Cortex of kidney (tissue), 1 donor: ENCODE measurements around the gene TNFRSF1A.

Experiments
- DNase-seq: peaks from one replicate; lab custom pipeline; 2025; lab: John Stamatoyannopoulos, UW

The TNFRSF1A gene

DNA sequence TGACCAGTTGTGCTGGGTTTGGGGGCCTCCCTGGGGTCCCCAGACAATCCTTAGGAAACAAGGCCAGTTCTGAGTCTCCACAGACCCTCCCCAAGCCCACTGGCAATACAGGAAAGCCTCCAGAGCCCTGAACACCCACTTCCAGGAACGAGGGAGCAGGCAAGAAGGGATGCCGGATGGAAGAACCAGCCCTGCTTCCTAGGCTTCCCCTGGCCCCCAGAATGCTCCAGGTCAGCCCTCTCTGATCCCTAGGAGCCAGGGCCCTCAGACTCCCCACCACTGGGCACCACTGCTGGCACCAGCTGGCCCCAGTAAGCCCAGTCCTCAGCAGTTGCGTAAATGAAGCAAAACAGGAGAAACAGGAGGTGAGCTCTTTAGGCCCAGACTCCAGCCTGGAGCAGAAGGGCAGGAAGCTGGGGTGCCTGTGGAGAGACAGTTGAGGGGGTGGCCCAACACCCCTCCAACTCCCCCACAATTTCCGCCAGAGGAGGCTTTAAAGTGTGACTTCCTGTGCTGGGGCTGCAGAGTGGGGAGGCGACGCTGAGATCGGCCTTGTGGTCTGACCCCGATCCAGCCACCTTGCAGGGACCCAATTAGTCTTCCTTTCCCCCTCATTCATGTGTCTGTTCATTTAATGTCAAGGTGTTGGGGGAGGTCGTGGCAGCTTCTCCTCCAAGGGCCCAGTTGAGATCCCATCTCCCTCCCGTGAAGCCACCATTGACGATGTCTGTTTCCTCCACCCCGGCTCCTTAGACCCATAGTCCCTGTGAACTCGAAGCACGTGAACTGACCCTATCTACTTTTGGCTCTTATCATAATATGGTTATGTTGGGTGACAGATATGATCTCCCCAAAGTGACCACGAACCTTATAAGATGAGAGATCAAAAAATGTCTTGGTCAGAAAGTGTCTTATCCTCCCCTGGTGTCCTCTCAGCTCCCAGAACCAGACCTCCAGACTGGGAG is 4.7 kb downstream of the TNFRSF1A start:
- no peak for DNase-seq

- DNase-seq: peak; percentile 57
These were observed 5.6 kb downstream of the TNFRSF1A start for GRCh38 chr12:6336079-6336888.

DNA sequence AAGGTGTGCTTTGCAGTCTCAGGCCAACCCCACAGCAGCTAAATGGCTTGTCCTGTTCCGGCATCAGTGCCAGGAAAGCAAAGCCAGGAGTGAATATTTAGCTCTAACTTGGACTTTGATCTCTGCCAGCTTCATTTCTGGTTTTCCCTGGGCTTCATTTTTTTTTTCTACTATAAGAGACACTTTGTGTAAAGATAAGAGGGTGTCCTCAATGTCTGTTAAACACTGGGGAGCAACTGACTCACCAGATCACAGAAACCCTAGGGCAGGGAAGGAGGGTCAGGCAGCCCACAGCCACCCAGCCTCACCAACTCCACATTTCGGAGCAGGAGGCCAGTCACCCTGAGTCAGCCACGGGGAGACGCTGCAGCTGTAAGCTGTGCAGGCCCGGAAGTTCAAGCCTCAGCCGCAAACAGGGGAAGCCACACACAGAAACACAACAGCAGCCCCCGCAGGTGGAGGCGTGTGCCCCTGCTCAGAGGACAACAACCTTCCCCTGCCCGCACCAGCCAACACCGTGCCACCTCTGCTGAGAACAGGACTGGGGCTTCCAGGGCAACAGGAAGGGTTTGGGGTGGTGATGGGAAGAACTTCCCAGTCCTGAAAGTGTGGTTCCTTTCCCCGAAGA is 6.3 kb downstream of the TNFRSF1A start:
- no peak for DNase-seq

DNA sequence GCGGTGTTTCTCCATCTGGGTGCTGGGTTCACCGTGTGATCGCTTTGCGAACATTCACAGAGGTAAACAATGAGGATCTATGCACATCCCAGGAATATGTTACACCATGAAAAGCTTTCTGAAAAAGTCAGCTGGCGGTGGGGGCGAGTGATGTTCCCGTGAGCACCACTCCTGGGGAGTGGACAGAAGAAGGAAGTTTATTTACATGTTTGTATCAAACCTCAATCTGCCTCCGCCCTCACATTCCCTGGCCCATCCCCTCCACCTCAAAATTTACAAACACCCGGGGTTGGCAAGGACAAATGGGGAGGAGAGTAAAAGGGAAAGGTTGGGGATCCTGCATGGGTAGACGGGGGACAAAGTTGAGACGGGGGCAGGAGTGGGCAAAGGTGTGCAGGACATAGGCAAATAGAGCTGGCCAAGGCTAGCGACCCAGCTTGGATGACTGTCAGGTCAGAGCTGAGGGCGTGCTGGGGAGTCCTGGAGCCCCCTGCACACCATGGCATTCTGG is 6.9 kb downstream of the TNFRSF1A start:
- no peak for DNase-seq

DNA sequence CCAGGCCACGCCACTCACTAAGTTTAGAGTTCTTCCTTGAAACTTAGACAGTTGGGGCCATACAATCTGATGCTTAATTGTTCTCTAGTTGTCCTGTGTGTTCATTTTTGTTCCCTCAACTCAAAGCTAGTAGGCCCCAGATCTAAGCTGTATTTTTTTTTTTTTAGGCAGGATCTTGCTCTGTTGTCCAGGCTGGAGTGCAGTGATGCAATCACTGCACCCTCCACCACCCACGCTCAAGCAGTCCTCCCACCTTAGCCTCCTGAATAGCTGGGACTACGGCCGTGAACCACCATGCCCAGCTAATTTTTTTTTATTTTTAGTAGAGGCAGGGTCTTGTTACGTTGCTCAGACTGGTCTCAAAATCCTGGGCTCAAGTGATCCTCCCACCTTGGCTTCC is 7.5 kb downstream of the TNFRSF1A start:
- no peak for DNase-seq

DNA sequence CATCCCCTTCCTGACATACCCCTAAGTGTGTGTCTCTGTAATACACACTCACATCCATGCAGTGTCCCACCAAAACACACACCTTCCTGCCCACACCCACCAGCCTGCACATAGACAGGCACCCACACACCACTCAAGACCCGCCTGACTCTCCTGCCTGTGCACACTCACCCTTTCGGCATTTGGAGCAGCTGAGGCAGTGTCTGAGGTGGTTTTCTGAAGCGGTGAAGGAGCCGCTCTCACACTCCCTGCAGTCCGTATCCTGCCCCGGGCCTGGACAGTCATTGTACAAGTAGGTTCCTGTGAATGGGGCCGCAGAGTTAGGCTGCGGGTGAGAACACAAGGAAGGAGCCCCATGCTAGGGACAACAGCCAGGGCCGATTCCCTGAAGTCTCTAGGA is 8.3 kb downstream of the TNFRSF1A start:
- DNase-seq: no peak

DNA sequence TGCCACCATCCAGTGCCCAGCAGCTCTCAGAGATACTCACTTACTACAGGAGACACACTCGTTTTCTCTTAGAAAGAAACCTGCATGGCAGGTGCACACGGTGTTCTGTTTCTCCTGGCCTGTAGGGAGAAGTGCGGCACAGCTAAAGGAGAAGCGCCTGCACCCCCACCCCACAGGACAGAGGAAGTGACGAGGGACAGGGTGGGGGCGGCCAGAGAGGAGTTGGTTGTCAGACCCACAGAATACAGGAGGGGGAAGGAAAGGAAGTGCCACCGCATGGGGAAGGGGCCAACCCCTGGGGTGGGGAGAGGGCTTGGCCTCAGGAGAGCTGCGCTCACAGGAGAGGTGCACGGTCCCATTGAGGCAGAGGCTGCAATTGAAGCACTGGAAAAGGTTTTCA is 8.8 kb downstream of the TNFRSF1A start:
- DNase-seq: no peak

DNA sequence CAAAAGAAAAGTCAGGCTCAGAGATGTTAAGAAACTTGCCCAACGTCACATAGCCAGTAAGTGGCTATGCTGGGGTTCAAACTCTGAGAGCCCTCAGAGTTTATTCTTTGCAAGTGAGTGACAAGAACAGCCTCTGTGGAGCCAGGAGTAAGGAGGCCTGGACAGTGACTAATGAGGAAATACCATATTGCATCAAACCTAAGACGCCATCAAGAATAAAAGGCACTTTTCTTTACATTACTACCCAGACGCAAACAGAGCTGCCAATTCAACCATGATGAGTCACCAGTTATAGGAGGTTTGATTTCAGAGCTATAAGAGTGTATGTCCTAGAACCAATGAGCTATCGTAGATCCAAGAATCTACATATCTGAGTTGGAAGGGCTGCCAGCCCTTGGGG is 9.4 kb downstream of the TNFRSF1A start:
- no peak for DNase-seq

GRCh38 chr12:6330999-6331714 is 10.7 kb downstream of the TNFRSF1A start:
- no peak for DNase-seq

DNA sequence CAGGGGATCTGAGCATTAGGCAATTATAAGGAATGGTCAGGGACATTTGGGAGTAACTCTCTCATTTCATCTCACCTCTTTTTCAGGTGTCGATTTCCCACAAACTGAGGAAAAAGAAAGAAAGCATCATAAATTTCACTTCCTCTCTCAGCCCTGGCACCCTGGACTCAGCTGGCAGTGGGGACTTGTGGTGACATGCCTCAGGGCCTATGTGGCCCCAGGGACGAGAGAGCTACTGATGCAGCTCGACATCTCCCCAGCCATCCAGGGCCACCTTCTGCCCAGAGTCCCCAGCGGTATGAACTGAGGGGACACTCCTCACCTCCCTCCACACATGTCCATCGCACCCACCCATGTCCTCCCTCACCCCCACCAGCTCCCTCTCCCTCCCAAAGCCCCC is 11.7 kb downstream of the TNFRSF1A start:
- DNase-seq: no peak

DNA sequence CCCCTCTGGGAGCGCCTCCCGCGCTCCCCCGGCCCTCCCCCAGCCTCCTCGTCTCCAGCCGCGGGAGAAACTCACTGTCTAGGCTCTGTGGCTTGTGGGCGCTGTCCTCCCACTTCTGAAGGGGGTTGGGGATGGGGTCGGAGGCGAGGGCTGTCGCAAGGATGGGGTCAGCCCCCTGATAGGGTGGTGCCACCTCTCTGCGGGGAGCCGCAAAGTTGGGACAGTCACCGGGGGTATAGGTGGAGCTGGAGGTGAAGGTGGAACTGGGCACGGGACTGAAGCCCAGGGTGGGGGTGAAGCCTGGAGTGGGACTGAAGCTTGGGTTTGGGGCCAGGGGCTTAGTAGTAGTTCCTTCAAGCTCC is 12.2 kb downstream of the TNFRSF1A start:
- DNase-seq: no peak

- no peak for DNase-seq
These were observed 12.8 kb downstream of the TNFRSF1A start for GRCh38 chr12:6328945-6329702.

DNA sequence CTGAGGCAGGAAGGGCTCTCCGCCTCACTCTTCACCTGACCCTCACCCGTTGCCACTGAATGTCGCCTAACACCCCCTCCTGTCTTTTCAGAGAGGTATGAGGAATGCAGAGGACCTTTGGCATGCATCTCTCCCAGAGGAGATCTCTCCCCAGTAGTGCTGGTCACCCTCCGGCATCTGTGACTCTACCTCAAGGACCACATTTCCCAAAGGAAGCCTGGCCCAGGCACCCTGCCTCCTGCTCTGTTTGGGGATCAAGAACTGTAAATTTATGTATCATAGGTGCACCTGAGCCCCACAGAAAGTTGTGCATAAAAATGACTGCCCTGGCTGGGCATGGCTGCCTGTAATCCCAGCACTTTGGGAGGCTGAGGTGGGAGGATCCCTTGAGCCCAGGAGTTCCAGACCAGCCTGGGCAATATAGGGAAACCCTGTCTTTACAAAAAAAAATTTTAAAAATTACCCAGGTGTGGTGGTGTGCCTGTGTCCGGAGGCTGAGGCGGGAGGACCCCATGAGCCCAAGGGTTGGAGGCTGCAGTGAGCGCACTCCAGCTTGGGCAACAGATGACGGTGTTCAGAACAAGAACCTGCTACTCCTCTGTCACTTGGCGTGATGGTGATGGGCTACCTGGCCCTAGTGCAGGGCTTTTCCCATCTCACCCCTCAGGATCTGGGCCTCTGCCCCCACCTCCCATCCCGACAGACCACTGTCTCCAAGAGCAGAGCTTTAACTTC is 13.7 kb downstream of the TNFRSF1A start:
- no peak for DNase-seq

GRCh38 chr12:6327229-6328041 is 14.4 kb downstream of the TNFRSF1A start:
- DNase-seq: no peak

DNA sequence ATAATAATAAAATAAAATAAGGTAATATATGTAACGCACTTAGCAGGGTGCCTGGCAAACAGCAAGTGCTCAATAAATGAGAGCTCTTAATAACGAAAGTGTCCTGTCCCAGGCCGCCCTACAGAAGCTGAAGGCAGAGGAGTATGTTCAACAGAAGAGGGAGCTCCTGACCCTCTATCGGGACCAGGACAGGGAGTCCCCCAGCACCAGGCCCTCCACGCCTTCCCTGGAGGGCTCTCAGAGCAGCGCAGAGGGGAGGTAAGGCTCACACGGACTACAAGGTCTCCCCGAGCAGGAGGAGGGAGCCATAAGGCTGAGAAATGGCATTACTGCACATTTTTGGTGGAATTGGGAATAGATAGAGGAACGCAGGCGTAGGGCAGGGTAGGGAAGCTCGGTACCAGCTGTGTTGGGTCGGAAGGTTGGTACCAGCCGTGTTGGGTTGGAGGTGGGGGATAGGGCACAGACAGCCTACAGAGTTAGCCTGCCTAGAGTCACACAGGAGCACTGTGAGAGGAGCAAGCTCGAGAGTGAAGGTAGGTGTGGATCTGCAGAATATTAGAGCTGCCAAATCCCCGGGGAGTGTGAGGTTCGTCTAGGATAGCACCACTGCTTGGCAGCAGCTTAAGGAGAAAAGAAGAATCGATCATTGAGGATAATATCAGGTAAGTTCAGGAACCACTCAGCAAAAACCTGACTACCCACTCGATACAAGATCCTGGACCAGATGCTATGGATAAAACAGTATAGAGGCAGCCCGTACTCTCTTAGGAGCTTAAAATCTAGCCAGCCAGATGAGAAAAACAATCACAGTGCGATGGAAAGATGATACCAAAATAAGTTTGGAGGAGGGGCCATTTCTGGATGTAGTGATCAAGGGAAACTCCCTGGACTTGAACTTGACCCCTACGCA is 15.3 kb downstream of the TNFRSF1A start:
- no peak for DNase-seq

DNA sequence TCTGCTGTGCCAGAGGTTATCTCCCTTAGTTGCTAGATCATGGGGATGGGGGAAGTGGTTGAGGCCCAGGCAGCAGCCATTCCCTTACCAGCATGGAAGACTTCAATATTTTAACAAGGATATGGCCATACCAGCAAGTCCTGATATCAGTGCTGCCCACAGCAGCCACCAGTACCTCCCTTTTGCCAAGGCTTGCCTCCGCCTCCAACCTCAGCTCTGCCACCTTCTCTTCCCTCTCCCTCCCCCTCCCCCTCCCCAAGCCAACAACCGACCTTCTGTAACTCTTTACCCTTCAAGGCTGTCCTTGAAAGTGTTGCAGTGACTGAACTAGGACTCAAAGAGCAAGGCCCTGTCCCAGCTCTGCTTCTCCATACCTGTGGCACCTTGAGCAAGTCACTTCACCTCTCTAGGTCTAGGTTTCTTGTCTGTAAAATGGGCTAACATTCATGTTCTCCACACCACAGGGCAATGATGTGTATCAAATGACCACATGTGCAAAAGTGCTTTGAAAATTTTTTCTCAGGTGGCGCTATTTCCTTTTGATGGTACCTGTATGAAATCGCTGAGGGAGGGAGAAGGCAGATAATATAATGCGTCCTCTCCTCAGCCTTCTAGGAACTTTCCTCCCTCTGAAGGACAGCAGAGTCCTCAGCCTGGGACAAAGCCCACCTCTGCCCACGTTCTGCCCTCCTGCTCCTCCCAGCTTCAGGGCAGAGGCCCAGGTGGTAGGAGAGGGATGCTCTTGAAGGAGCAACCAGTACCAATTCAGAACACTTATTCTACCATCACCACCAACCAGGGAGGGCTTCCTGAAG is 16.7 kb downstream of the TNFRSF1A start:
- no peak for DNase-seq

DNA sequence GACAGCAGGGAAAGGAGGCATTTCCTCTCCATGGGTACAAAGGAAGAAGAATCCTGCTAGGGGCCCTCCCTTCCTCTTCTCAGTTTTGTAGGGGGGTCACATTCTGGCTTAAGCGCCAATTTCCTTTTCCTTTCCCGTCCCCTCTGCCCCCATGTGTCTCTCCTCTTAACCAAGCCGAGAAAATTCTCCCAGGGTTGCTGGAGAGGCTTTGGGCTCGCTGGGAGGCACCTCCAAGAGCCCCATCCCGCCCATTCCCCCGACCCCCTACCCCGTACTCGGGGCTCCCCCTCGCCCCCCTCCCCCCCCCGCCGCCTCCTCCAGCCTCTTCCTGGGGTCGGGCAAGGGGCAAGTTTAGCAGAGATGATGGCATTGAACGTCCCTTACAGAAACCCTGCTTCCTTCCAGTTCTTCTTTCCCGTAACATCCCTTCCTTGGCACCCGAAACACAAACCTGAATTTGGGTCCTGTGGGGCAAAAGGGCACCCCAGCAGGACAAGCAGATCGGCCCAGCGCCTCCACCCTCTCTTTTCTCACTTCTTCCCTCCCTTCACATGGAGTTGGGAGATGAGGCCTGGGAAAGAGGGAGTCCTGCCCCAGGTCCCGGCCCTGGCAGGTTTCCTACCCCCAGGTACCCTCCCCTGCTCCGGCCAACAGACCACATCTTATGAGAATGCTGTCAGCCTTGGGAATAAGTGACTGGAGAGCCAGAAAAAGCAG is 17.7 kb downstream of the TNFRSF1A start:
- no peak for DNase-seq
